Vagina (tissue), 2 donors: ENCODE results near the gene SLC9A4. TPM values are rescaled to one million over a fixed set of nuclear protein-coding genes. Genes with fewer than 3 reads are reported as not detected.
A peak's percentile ranks its signal among the peaks of the same experiment; 100 is the strongest.

Experiments
- DNase-seq, 2 donors: peaks; one replicate each; pipeline ENCODE4 v3.0.0-alpha.2; 2017; ENCODE audit errors: extremely low spot score in 2 of 2
- H3K27ac ChIP-seq: fragments of 200-600 bp; sonication (generic); one replicate; pipeline ENCODE4 v1.5.1; 2019
- H3K27me3 ChIP-seq: fragments of 200-600 bp; sonication (generic); one replicate; pipeline ENCODE4 v1.5.1; 2019
- H3K36me3 ChIP-seq, 2 donors: fragments of 200-600 bp; sonication (generic); one replicate each; pipeline ENCODE4 v1.5.1; 2017 to 2019
- H3K4me1 ChIP-seq: fragments of 200-600 bp; sonication (generic); one replicate; pipeline ENCODE4 v1.5.1; 2019
- H3K4me3 ChIP-seq, 2 donors: fragments of 200-600 bp; sonication (generic); 1 replicate in 1 of 2; 2 replicates in 1 of 2; pipeline ENCODE4 v1.5.1; 2016 to 2019
- H3K9me3 ChIP-seq: fragments of 200-600 bp; sonication (generic); one replicate; pipeline ENCODE4 v1.5.1; 2019
- POLR2A ChIP-seq, 2 donors: fragments of 450-650 bp; IDR thresholded peaks; one replicate each; pipeline ENCODE4 v1.6.1; 2017; ENCODE audit warnings: antibody characterized with exemption in 2 of 2, mild to moderate bottlenecking in 2 of 2, moderate library complexity in 2 of 2
- POLR2AphosphoS5 ChIP-seq, 2 donors: sonication (generic); formaldehyde crosslinking; IDR thresholded peaks; one replicate each; pipeline ENCODE4 v1.9.0; 2017; ENCODE audit warnings: antibody characterized with exemption in 2 of 2, mild to moderate bottlenecking in 2 of 2, low read depth in 1 of 2; ENCODE audit not compliant: insufficient read depth in 1 of 2
- intact Hi-C: fragments of 100-400 bp; cut with DNase I; formaldehyde crosslinking; loops from one replicate; pipeline ENCODE4 v1.15.1; 2023
- total RNA-seq: library from RNA; depleted of rRNA; stranded (reverse); fragments of >200 nt; gene quantifications from one replicate; pipeline ENCODE4 v1.2.3, GENCODE V29; 2016
- TF ChIP-seq, protein P1 (sequence below), 3 experiments: fragments of 450-650 bp in 2 of 3; fragments of 200-600 bp in 1 of 3; sonication (generic) in 1 of 3; IDR thresholded peaks; one replicate each; pipeline ENCODE4 v1.5.1; 2017 to 2019; ENCODE audit warnings: antibody characterized with exemption in 3 of 3, mild to moderate bottlenecking in 2 of 3, moderate library complexity in 2 of 3

SLC9A4 gene
- total RNA-seq, 1 donor from 2014 or later = not detected

DNA sequence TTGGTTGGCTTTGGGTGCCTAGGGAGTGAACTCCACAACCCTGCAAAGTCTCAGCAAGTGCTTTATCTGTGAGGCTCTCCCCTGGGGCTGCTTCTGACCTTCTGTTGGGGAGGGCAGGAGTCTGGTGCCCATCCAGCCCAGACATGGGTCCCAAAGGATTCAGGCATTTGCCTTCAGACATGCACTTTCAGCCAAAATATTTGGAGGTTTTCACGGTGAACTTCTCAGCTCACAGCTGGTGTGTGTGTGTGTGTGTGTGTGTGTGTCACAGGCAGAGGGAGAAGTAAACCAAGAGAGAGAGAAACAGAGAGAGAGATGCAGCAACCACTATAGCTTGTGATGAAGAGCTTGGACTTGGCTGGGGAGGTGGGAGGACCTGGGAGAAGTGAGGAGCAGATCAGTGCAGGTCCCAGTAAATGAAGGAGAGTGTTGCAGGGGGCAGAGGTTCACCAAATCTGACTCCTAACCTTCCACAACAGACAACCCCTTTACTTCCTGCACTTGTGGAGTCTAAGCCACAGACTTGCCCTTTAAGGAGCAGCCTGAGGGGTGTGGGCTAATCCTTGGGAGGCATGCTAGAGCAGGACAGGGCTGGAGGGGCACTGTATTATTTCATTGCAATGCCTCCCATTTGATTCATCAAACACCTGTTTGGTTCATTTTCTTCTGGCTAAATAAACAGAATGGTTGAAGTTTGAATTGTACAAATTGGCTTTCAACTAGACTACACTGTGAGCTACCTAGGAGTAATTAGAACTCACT lies 14.1 kb downstream of the SLC9A4 start:
- no peak for DNase-seq

DNA sequence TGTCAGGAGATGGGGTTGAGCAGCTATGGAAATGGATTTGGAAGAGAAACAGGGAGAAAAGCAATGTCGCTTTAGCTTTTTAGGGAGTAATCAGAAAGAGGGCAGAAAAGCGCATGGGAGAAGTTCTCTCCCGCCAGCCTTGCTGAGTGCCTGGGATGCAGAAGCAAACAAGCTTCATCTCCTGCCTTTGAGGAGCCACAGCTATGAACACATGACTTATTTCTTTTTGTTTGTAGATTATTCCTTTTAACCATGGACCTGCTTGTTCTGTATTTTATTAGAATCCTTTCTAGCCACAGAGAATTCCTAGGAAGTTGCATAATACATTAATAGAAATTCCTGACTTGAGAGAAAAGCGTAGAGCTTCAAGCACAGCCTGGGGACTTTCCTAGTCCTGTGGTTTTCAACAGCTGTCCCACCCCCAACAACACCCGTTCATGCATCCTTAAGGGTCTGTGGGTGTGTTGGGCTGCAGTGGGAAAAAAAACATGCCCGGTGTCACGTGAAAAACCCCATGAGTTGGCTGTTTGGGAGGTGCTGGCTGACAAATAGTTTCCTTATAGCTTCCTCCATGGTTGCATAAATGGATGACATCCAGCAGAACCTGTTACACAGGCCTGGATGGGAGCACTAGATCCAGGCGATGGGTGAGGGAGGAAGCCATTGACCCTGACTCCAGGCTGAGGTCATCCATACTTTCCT lies 14.9 kb downstream of the SLC9A4 start:
- Histone ChIP-seq H3K9me3 (no peaks in the 10 kb centered on the region), H3K36me3 (no peaks in the 10 kb centered on the region), H3K4me1 (peaks cover 14% of the 10 kb centered on the region), H3K27me3 (no peaks in the 10 kb centered on the region), H3K4me3 (no peak overlapping the region), H3K27ac (no peak overlapping the region)
- DNase-seq = no peak
- TF ChIP-seq, protein P1, sequence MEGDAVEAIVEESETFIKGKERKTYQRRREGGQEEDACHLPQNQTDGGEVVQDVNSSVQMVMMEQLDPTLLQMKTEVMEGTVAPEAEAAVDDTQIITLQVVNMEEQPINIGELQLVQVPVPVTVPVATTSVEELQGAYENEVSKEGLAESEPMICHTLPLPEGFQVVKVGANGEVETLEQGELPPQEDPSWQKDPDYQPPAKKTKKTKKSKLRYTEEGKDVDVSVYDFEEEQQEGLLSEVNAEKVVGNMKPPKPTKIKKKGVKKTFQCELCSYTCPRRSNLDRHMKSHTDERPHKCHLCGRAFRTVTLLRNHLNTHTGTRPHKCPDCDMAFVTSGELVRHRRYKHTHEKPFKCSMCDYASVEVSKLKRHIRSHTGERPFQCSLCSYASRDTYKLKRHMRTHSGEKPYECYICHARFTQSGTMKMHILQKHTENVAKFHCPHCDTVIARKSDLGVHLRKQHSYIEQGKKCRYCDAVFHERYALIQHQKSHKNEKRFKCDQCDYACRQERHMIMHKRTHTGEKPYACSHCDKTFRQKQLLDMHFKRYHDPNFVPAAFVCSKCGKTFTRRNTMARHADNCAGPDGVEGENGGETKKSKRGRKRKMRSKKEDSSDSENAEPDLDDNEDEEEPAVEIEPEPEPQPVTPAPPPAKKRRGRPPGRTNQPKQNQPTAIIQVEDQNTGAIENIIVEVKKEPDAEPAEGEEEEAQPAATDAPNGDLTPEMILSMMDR (IDR thresholded peaks at IDR 0.05) = no peak
- TF ChIP-seq POLR2AphosphoS5 (IDR thresholded peaks at IDR 0.05; ENCODE audit: insufficient read depth in 1 of 2, low read depth in 1 of 2) = peak in 1 of 2 donors; percentile 47
- intact Hi-C loops = no loop called here

More for the DNA sequence above, 14.1 kb downstream of the SLC9A4 start:
- Histone ChIP-seq H3K36me3 (no peaks in the 10 kb centered on the region), H3K4me3 (no peak overlapping the region), H3K27ac (no peak overlapping the region), H3K27me3 (no peaks in the 10 kb centered on the region), H3K9me3 (no peaks in the 10 kb centered on the region), H3K4me1 (peaks cover 14% of the 10 kb centered on the region)
- intact Hi-C loops = no loop called here
- no peak for TF ChIP-seq POLR2AphosphoS5 (IDR thresholded peaks at IDR 0.05; ENCODE audit: insufficient read depth in 1 of 2, low read depth in 1 of 2)
- no peak for TF ChIP-seq POLR2A (IDR thresholded peaks at IDR 0.05)
- TF ChIP-seq, protein P1 (IDR thresholded peaks at IDR 0.05) = no peak

DNA sequence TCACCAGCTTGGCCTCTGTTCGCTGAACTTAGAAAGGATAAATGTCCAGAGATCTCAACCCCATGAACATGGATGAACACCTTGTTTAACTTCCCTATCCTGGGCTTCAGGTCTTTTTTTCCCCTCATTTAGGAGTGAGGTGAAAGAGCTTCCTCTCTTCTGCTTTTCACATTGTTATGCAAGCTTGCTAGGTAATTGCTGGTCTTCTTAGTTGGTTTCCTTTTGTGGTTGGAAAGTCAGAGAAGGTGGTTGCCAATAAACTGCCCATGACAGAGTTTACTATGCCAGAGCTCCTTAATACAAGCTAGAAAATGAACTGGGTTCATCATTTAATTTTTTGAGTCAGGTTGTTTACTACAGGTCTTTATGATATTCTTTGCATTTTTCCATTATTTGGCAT lies 16.6 kb downstream of the SLC9A4 start:
- Histone ChIP-seq H3K9me3 (no peaks in the 10 kb centered on the region), H3K4me1 (peaks cover 14% of the 10 kb centered on the region), H3K27me3 (no peaks in the 10 kb centered on the region), H3K4me3 (no peak overlapping the region), H3K36me3 (no peaks in the 10 kb centered on the region), H3K27ac (no peak overlapping the region)
- TF ChIP-seq, protein P1 (IDR thresholded peaks at IDR 0.05) = no peak
- TF ChIP-seq POLR2A (IDR thresholded peaks at IDR 0.05) (no peak), POLR2AphosphoS5 (IDR thresholded peaks at IDR 0.05; ENCODE audit: insufficient read depth in 1 of 2, low read depth in 1 of 2) (no peak)
- no peak for DNase-seq
- intact Hi-C loops = no loop called here

DNA sequence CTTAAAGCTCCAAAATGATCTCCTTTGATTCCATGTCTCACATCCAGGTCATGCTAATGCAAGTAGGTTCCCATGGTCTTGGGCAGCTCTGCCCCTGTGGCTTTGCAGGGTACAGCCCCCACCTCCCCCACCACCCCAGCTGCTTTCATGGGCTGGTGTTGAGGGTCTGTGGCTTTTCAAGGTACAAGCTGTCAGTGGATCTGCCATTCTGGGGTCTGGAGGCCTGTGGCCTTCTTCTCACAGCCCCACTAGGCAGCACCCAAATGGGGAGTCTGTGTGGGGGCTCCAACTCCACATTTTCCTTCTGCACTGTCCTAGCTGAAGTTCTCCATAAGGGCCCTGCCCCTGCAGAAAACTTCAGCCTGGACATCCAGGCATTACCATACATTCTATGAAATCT lies 19.0 kb downstream of the SLC9A4 start:
- DNase-seq = no peak
- H3K27me3 ChIP-seq = no peaks in the 10 kb centered on the region
- intact Hi-C loops = no loop called here

More for the DNA sequence above, 19.0 kb downstream of the SLC9A4 start:
- H3K4me3 ChIP-seq = no peak overlapping the region
- H3K9me3 ChIP-seq = no peaks in the 10 kb centered on the region
- no peak for TF ChIP-seq POLR2A (IDR thresholded peaks at IDR 0.05)
- no peak for TF ChIP-seq POLR2AphosphoS5 (IDR thresholded peaks at IDR 0.05; ENCODE audit: insufficient read depth in 1 of 2, low read depth in 1 of 2)
- TF ChIP-seq, protein P1 (IDR thresholded peaks at IDR 0.05) = no peak
- peaks cover 9% of the 10 kb centered on the region for H3K4me1 ChIP-seq
- H3K27ac ChIP-seq = no peak overlapping the region
- no peaks in the 10 kb centered on the region for H3K36me3 ChIP-seq
